Frontal cortex (tissue), 4 donors: ENCODE measurements around the gene TNFSF13B. TPM values are rescaled to one million over a fixed set of nuclear protein-coding genes. Genes with fewer than 3 reads are reported as not detected.
"Not testable (repeated sequence)": the region's sequence is repeated elsewhere in the genome, so short reads cannot be mapped to it uniquely, and the experiment has no call there.

Source experiments
- DNase-seq, 2 donors: peaks; one replicate each; pipeline ENCODE4 v3.0.0; 2012; ENCODE audit warnings: low spot score in 2 of 2
- FAIRE-seq: peaks from 2 replicates; lab custom pipeline; 2012; peaks lifted over from hg19 to GRCh38; lab: Jason Lieb, UNC
- total RNA-seq: library from RNA; depleted of rRNA; stranded (reverse); fragments of >200 nt; gene quantifications from one replicate; pipeline ENCODE4 v1.2.3, GENCODE V29; 2014
- donor health status: control.
- donor health status: control.
- donor health status: control.

Gene TNFSF13B
- total RNA-seq, 1 donor from 2014 or later = 1.6 TPM

DNA sequence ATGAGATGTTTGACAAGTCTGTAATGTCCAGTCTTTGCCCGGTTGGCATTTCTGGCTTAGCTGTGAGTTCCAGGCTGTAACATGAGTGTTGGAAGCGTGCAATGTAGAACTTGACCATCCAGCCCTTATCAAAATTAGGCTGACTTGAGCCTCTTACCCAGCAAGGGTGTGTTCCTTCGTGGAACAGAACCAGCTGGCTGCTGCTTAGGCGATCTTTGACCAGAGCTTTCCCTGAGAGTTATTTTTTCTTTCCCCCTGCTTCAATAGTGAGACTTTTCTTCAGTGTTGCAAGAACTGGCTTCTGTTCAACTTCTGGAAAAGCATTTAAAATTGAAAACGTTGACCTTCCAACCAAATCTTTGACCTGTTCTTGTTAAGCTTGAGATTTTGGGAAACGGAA is 6.5 kb downstream of the TNFSF13B start:
- FAIRE-seq (no peak), DNase-seq (no peak)

GRCh38 chr13:108278466-108278865 is 8.9 kb downstream of the TNFSF13B start:
- DNase-seq = no peak
- FAIRE-seq = no peak

DNA sequence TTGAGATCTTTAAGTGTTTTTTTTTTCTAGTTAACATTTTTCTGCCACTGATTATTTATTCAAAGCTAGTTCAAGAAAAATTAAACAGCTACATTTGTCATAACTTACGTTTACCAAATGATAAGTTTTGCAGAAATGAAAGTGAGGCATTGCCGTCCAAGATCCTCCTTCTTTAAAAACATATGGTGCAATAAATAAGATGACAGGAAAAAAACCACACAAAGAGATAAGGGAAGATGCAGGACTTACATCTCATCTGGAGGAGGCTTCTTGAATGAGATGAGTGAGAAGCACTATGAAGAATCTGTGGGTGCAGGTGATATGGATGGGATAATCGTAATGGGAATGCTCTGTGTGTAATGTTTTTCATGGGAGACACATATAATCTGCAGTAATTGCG is 12.4 kb downstream of the TNFSF13B start:
- DNase-seq (no peak), FAIRE-seq (no peak)

DNA sequence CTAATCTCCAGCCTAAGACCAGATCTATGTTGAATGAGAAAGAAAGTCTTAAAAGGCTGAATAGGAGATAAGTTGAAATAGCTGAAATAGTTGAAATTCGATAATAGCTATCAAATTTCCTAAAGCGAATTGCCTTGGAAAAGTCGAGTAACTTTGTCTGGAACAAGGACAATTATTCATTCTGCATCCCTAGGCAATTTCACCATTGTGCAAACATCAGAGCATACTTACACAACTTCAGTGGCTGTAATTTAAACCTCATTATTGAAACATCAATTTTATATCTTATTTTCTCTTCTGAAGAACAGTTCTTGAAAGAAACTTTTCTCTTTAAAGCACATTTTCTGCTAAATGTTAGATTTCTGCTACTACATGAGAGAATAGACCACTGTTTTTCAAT is 13.6 kb downstream of the TNFSF13B start:
- FAIRE-seq (no peak), DNase-seq (no peak)

GRCh38 chr13:108288741-108289140 is 19.2 kb downstream of the TNFSF13B start:
- FAIRE-seq (no peak), DNase-seq (no peak)

DNA sequence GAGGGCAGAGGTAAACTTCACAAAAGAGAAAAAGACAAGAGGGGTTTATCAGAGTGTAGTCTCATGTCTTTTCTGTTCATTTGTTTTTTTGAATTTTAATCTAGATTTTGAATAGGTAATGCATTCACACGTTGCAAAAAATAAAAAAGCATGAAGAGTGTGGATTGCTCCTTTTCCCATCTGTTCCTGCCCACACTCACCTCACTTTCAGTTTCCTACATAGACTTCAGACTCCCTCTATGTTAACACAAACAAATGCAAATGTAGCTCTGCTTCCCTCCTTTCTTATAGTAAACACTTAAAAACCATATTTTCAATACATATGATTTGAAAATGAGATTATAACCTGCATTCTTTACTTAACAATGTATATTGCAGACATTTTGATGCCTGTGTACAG is 20.3 kb downstream of the TNFSF13B start:
- no peak for FAIRE-seq
- no peak for DNase-seq

DNA sequence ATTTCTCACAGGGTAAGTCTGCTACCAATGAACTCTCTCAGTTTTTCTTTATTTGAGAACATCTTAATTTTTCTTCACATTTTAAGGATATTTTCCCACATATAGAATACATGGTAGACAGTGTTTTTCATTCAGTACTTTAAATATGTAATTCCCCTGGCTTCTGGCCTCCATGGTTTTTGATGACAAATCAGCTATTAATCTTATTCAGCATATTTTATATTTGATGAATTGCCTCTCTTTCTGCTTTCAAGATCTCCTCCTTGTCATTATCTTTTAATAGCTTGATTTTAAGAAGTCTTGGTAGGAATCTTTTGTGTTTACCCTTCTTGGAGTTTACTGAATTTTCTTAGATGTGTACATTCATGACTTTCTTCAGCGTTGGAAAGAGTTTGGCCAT is 27.6 kb downstream of the TNFSF13B start:
- DNase-seq = no peak
- FAIRE-seq = no peak

- DNase-seq = no peak
- FAIRE-seq = no peak
Observed at GRCh38 chr13:108302279-108302678, 32.8 kb downstream of the TNFSF13B start.

DNA sequence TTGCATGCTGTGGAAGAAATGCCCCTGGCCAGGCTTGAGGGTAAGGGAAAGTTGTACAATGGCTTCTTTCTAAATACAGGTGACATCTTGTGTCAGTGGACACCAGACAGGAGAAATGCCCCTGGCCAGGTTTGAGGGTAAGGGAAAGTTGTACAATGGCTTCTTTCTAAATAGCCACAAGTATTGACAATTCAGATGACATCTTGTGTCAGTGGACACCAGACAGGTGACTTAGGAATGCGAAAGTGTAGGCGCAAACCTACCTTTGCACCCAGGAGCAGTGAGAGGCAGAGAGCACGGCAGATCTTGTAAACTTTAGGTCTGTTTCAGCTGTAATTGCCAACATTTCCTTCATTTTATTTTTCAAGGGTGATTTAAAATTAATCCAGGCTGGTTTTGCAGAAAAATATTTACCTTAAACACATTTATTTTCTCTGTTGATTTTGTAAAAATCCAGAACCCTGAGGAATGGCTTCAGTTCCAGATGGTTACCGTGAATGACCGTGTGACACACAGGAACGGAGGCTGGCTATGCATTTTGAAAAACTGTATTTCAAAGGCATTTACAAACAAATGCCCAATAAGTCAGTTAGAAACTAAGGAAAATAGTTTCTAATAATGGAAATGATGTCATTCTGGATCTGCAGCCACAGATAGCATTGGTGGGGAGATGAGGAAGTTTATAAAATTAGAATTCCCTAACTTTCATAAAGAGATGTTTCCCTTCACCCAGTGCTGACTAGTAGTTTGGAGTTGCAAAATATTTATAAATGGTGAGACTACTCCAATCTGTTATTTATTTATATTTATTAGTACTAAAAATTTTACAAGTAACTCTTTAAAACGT is 34.9 kb downstream of the TNFSF13B start:
- no peak for FAIRE-seq

GRCh38 chr13:108305655-108306054 is 36.1 kb downstream of the TNFSF13B start:
- FAIRE-seq (no peak), DNase-seq (no peak)

More for the DNA sequence above, 34.9 kb downstream of the TNFSF13B start:
- no peak for DNase-seq

GRCh38 chr13:108306860-108307259 is 37.3 kb downstream of the TNFSF13B start:
- no peak for DNase-seq
- no peak for FAIRE-seq

- not testable (repeated sequence) for DNase-seq, FAIRE-seq
Observed at GRCh38 chr13:108311596-108311995, 42.1 kb downstream of the TNFSF13B start.

DNA sequence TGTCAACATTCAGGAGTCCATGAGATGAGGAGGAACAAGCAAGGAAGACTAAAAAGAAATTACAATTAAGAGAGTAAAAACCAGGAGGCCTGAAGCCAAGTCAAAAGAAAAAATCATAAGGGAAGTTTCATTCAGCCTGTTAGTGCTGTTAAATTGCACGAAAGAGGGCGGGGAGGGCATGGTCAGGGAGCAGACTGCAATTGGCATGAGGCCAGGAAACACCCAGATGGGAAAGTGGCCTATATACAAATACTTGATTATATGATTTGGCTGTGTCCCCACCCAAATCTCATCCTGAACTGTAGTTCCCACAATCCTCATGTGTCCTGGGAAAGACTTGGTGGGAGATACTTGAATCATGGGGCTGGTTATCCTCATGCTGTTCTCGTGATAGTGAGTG is 43.9 kb downstream of the TNFSF13B start:
- no peak for DNase-seq
- no peak for FAIRE-seq

- no peak for FAIRE-seq
- DNase-seq = no peak
Observed at GRCh38 chr13:108315273-108315672, 45.8 kb downstream of the TNFSF13B start.

DNA sequence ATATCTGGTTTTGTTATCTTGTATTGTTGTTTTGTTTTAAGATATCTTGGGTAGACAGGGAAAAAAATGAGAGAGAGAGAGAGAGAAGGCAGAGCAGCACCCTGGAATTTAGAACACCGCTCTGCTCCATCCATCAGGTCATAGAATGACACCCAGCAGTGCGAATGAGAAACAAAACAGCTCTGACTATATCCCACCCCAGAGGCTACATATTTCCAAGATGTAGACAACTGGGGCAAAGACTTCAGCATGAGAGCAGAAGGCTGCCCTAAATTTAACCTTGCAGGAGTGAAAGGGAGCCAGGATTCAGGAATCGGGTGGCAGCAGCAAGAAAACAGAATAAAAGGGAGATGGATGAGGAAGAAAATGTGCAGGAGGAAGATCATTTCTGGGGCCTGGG is 46.5 kb downstream of the TNFSF13B start:
- DNase-seq (no peak), FAIRE-seq (no peak)

GRCh38 chr13:108316413-108316812 is 46.9 kb downstream of the TNFSF13B start:
- FAIRE-seq = no peak
- DNase-seq = no peak

DNA sequence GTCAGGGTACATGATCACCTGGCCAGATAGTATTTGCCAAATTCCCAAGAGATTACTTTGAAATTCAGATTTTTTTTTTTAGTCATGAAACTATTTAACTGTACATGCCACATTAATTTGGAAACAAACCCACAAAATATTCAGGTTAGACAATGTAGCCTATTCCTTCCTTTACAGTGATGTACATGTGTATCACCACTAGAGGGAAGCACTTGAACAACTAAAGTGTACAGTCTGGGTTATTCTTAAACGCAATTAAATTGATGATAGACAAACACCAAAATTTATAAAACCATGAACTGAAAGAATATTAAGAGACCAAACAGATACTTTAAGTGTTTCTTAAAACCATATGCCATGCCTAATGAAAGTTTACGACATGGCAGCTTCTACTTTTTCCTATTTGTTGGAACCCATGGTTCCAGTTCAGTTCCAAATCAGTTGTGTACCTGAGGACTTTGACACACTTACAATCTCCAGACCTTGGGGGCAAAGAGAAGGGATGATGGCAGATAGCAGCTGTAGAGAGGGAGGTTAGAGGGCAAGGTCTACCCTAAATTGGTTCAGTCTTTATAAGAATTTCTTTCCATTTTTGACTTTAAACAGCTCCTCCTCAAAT is 52.8 kb downstream of the TNFSF13B start:
- DNase-seq (peak in 1 of 2 donors; percentile 39), FAIRE-seq (peak; percentile 83)

GRCh38 chr13:108323031-108323430 is 53.5 kb downstream of the TNFSF13B start:
- FAIRE-seq (no peak), DNase-seq (no peak)

- FAIRE-seq = no peak
Observed at GRCh38 chr13:108325863-108326262, 56.3 kb downstream of the TNFSF13B start.

DNA sequence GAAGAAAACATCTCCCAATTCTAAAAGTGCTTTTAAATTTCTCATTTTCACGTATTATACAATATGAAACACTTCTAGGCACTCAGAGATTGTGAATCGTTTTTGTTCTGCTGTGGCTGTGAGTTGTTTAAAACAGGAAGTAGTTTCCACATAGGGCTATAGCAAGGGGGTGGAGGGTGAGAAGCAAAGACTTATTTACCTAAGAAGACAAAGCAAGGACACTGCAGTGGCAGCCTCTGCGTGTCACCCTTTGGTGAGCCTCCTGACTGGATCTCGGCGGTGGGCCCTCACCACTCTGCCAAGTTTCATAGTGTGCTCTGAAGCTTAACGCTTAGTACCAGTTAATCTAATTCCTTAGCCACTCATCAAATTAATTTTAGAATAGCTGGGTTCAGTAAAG is 56.8 kb downstream of the TNFSF13B start:
- DNase-seq = no peak
- no peak for FAIRE-seq

More at GRCh38 chr13:108325863-108326262, 56.3 kb downstream of the TNFSF13B start:
- DNase-seq = no peak

DNA sequence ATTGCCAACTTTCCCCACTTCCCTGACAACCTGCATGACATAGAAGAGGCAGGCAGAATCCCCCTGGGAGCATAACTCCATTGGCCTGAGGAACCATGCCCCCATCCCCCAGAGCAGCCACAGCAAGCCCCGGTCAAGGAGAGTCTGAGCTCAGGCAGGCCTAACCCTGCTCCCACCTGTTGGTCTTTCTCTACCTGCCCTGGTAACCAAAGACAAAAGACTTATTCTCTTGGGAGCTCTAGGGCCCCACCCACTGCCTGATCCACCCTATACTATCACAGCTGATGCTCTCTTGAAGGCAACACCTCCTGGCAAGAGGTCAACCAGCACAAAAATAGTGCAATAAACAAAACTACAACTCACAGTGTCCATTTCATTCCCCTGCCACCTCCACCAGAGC is 59.3 kb downstream of the TNFSF13B start:
- no peak for FAIRE-seq

More for the DNA sequence above, 59.3 kb downstream of the TNFSF13B start:
- no peak for DNase-seq
